ENCODE measurements around the gene FOXF1. TPM values are rescaled to one million over a fixed set of nuclear protein-coding genes. Genes with fewer than 3 reads are reported as not detected.

FOXF1 gene
- total and polyA plus RNA-seq, 12 donors: 0.08 to 0.38 (median 0.22) TPM; not detected in 2

- H3K27ac ChIP-seq: no peak overlapping the region
- ATAC-seq (no peak), DNase-seq (no peak)
- no peak for TF ChIP-seq CTCF (IDR thresholded peaks at IDR 0.05)
- H3K36me3 ChIP-seq: no peaks in the 10 kb centered on the region
- H3K4me3 ChIP-seq: no peak overlapping the region
- WGBS, 2 donors: 2 to 5% methylated on average over 44 of the region's 44 CpGs
- peaks cover 4 to 26% (median 13%) of the 10 kb centered on the region in 9 donors for H3K4me1 ChIP-seq
- H3K9me3 ChIP-seq: no peaks in the 10 kb centered on the region
- intact Hi-C loops (cut with DNase I): no loop called here
- peaks cover 79 to 100% (median 100%) of the 10 kb centered on the region in 7 donors for H3K27me3 ChIP-seq
Measured at GRCh38 chr16:86497551-86498021, 12.7 kb upstream of the FOXF1 start.

DNA sequence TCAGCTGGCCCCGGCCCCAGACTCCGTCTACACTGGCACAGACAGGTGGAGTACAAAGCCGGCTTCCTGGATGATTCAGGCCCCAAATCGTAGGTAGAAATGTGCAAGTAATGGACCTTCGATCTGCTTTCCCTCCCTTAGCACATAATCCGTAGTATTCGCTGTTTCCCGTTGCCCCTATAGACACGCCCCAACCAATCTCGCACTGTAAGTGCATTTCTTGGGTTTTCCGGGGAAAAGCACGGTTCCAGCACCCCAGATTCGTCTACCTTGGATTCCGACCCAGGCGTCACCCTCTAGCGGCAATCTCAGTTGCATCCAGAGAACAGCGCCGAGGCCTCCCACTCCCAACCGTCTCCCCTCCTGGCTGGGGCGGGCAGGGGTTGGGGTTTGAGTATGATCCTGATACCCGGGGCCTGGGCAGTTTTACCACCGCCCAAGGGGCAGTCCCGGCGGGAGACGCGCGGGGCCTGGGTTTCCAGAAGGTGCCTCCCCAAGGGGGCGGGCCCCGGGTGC is 12.1 kb upstream of the FOXF1 start:
- TF ChIP-seq CTCF (IDR thresholded peaks at IDR 0.05): no peak
- no peak for ATAC-seq
- Histone ChIP-seq H3K4me3 (no peak overlapping the region), H3K27me3 (peaks cover 84 to 100% (median 100%) of the 10 kb centered on the region in 7 donors), H3K4me1 (peaks cover 4 to 26% (median 13%) of the 10 kb centered on the region in 9 donors), H3K27ac (no peak overlapping the region), H3K36me3 (no peaks in the 10 kb centered on the region), H3K9me3 (no peaks in the 10 kb centered on the region)
- WGBS, 2 donors: 3 to 4% methylated on average over 29 of the region's 29 CpGs
- intact Hi-C loops (cut with DNase I): no loop called here
- no peak for DNase-seq

GRCh38 chr16:86498671-86499439 is 11.5 kb upstream of the FOXF1 start:
- DNase-seq (no peak), ATAC-seq (no peak)
- 3% methylated on average over 61 of the region's 61 CpGs for WGBS, 2 donors
- intact Hi-C loops (cut with DNase I): no loop called here
- Histone ChIP-seq H3K4me3 (no peak overlapping the region), H3K36me3 (no peaks in the 10 kb centered on the region), H3K4me1 (peaks cover 4 to 26% (median 13%) of the 10 kb centered on the region in 9 donors), H3K27me3 (peaks cover 88 to 100% (median 100%) of the 10 kb centered on the region in 7 donors), H3K9me3 (no peaks in the 10 kb centered on the region), H3K27ac (no peak overlapping the region)
- TF ChIP-seq CTCF (IDR thresholded peaks at IDR 0.05): no peak

DNA sequence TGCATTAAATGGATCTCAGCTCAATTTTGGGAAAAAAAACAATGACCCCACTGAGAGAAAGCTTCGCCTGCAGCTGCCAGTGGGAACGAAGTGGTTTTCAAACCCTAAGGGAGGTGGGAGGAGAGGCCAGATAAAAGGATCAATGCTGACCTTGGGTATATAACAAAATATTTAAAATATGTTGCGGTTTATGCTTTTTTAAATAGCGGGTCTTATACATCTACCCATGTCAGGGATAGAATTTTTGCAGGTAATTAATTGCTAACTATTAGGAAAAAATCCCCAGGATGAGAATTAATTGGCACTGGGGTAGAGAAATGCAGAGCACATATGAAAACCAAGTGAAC is 10.9 kb upstream of the FOXF1 start:
- Histone ChIP-seq H3K27ac (no peak overlapping the region), H3K9me3 (no peaks in the 10 kb centered on the region), H3K27me3 (peaks cover 88 to 100% (median 100%) of the 10 kb centered on the region in 7 donors), H3K36me3 (no peaks in the 10 kb centered on the region), H3K4me3 (no peak overlapping the region), H3K4me1 (peaks cover 4 to 26% (median 13%) of the 10 kb centered on the region in 9 donors)
- WGBS, 2 donors: 10 to 12% methylated on average over 4 of the region's 4 CpGs
- intact Hi-C loops (cut with DNase I): no loop called here
- TF ChIP-seq CTCF (IDR thresholded peaks at IDR 0.05): no peak
- no peak for DNase-seq
- no peak for ATAC-seq
